ENCODE measurements around the gene PDCD11.

- TF ChIP-seq CTCF (IDR thresholded peaks at IDR 0.05) (no peak), EP300 (IDR thresholded peaks at IDR 0.05) (no peak)
Measured at GRCh38 chr10:103423748-103424147, 27.3 kb downstream of the PDCD11 start.

Data from ovary (tissue), 3 donors.